ENCODE measurements around the gene PLSCR4.
"Not testable (repeated sequence)": the region's sequence is repeated elsewhere in the genome, so short reads cannot be mapped to it uniquely, and the experiment has no call there.

Gene PLSCR4

GRCh38 chr3:146250449-146251382 lies at the start of gene PLSCR4:
PLSCR4 (minus strand) TSS chr3:146251105; CDS start chr3:146222071, 29,034 bp downstream.
- no peaks in the 10 kb centered on the region for H3K27me3 ChIP-seq (ENCODE audit: insufficient read depth, low read length)
- peak within 1 kb of the TSS; percentile 99 for H2AFZ ChIP-seq (ENCODE audit: low read length, unreplicated experiment)
- H3K4me1 ChIP-seq (ENCODE audit: control insufficient read depth, insufficient read depth, low read length, unreplicated experiment), result peaks cover 35% of the 10 kb centered on the region
- peak within 1 kb of the TSS; percentile 78 for H3K27ac ChIP-seq (ENCODE audit: low read depth, low read length)
- H3K79me2 ChIP-seq (ENCODE audit: control insufficient read depth, insufficient read depth, low read length, unreplicated experiment), result peaks cover 25% of the 10 kb centered on the region
- no peaks in the 10 kb centered on the region for H3K36me3 ChIP-seq (ENCODE audit: insufficient read depth, low read length)
- peak within 1 kb of the TSS; percentile 79 for H3K4me3 ChIP-seq (ENCODE audit: low read depth, low read length)

- H3K79me2 ChIP-seq (ENCODE audit: control insufficient read depth, insufficient read depth, low read length, unreplicated experiment); H3K36me3 ChIP-seq (ENCODE audit: insufficient read depth, low read length); H3K27ac ChIP-seq (ENCODE audit: low read depth, low read length); H3K27me3 ChIP-seq (ENCODE audit: insufficient read depth, low read length); H2AFZ ChIP-seq (ENCODE audit: low read length, unreplicated experiment); H3K4me1 ChIP-seq (ENCODE audit: control insufficient read depth, insufficient read depth, low read length, unreplicated experiment); H3K4me3 ChIP-seq (ENCODE audit: low read depth, low read length): not testable (repeated sequence)
Measured at GRCh38 chr3:146293401-146293800, 42.5 kb upstream of the PLSCR4 start.

- Histone ChIP-seq H3K27me3 (ENCODE audit: insufficient read depth, low read length) (no peaks in the 10 kb centered on the region), H3K4me1 (ENCODE audit: control insufficient read depth, insufficient read depth, low read length, unreplicated experiment) (no peaks in the 10 kb centered on the region), H2AFZ (ENCODE audit: low read length, unreplicated experiment) (no peak overlapping the region), H3K36me3 (ENCODE audit: insufficient read depth, low read length) (no peaks in the 10 kb centered on the region), H3K79me2 (ENCODE audit: control insufficient read depth, insufficient read depth, low read length, unreplicated experiment) (no peaks in the 10 kb centered on the region), H3K27ac (ENCODE audit: low read depth, low read length) (no peak overlapping the region), H3K4me3 (ENCODE audit: low read depth, low read length) (no peak overlapping the region)
Measured at GRCh38 chr3:146283781-146284445, 33.0 kb upstream of the PLSCR4 start.

GRCh38 chr3:146280864-146281263 lies 30.0 kb upstream of the PLSCR4 start:
- Histone ChIP-seq H3K4me1 (ENCODE audit: control insufficient read depth, insufficient read depth, low read length, unreplicated experiment) (peaks cover 11% of the 10 kb centered on the region), H3K36me3 (ENCODE audit: insufficient read depth, low read length) (no peaks in the 10 kb centered on the region), H3K27ac (ENCODE audit: low read depth, low read length) (no peak overlapping the region), H3K27me3 (ENCODE audit: insufficient read depth, low read length) (no peaks in the 10 kb centered on the region), H2AFZ (ENCODE audit: low read length, unreplicated experiment) (no peak overlapping the region), H3K4me3 (ENCODE audit: low read depth, low read length) (no peak overlapping the region), H3K79me2 (ENCODE audit: control insufficient read depth, insufficient read depth, low read length, unreplicated experiment) (no peaks in the 10 kb centered on the region)

GRCh38 chr3:146279951-146280350 lies 29.0 kb upstream of the PLSCR4 start:
- Histone ChIP-seq H3K27me3 (ENCODE audit: insufficient read depth, low read length) (no peaks in the 10 kb centered on the region), H3K79me2 (ENCODE audit: control insufficient read depth, insufficient read depth, low read length, unreplicated experiment) (no peaks in the 10 kb centered on the region), H3K27ac (ENCODE audit: low read depth, low read length) (no peak overlapping the region), H3K36me3 (ENCODE audit: insufficient read depth, low read length) (no peaks in the 10 kb centered on the region), H2AFZ (ENCODE audit: low read length, unreplicated experiment) (peak overlapping the region; percentile 17), H3K4me3 (ENCODE audit: low read depth, low read length) (no peak overlapping the region), H3K4me1 (ENCODE audit: control insufficient read depth, insufficient read depth, low read length, unreplicated experiment) (peaks cover 17% of the 10 kb centered on the region)

GRCh38 chr3:146279013-146279412 lies 28.1 kb upstream of the PLSCR4 start:
- Histone ChIP-seq H3K4me1 (ENCODE audit: control insufficient read depth, insufficient read depth, low read length, unreplicated experiment) (peaks cover 25% of the 10 kb centered on the region), H3K79me2 (ENCODE audit: control insufficient read depth, insufficient read depth, low read length, unreplicated experiment) (no peaks in the 10 kb centered on the region), H2AFZ (ENCODE audit: low read length, unreplicated experiment) (no peak overlapping the region), H3K27me3 (ENCODE audit: insufficient read depth, low read length) (no peaks in the 10 kb centered on the region), H3K27ac (ENCODE audit: low read depth, low read length) (no peak overlapping the region), H3K4me3 (ENCODE audit: low read depth, low read length) (no peak overlapping the region), H3K36me3 (ENCODE audit: insufficient read depth, low read length) (no peaks in the 10 kb centered on the region)

GRCh38 chr3:146277953-146278631 lies 27.2 kb upstream of the PLSCR4 start:
- Histone ChIP-seq H3K79me2 (ENCODE audit: control insufficient read depth, insufficient read depth, low read length, unreplicated experiment) (no peaks in the 10 kb centered on the region), H3K36me3 (ENCODE audit: insufficient read depth, low read length) (no peaks in the 10 kb centered on the region), H3K27ac (ENCODE audit: low read depth, low read length) (peak overlapping the region; percentile 84)

GRCh38 chr3:146275476-146275875 lies 24.6 kb upstream of the PLSCR4 start:
- H3K4me1 ChIP-seq (ENCODE audit: control insufficient read depth, insufficient read depth, low read length, unreplicated experiment), result peaks cover 25% of the 10 kb centered on the region
- H2AFZ ChIP-seq (ENCODE audit: low read length, unreplicated experiment), result no peak overlapping the region
- peak overlapping the region; percentile 76 for H3K27ac ChIP-seq (ENCODE audit: low read depth, low read length)
- H3K4me3 ChIP-seq (ENCODE audit: low read depth, low read length), result no peak overlapping the region
- no peaks in the 10 kb centered on the region for H3K27me3 ChIP-seq (ENCODE audit: insufficient read depth, low read length)
- H3K36me3 ChIP-seq (ENCODE audit: insufficient read depth, low read length), result no peaks in the 10 kb centered on the region
- no peaks in the 10 kb centered on the region for H3K79me2 ChIP-seq (ENCODE audit: control insufficient read depth, insufficient read depth, low read length, unreplicated experiment)

More at GRCh38 chr3:146277953-146278631, 27.2 kb upstream of the PLSCR4 start:
- H3K4me3 ChIP-seq (ENCODE audit: low read depth, low read length), result no peak overlapping the region
- no peak overlapping the region for H2AFZ ChIP-seq (ENCODE audit: low read length, unreplicated experiment)
- peaks cover 25% of the 10 kb centered on the region for H3K4me1 ChIP-seq (ENCODE audit: control insufficient read depth, insufficient read depth, low read length, unreplicated experiment)
- no peaks in the 10 kb centered on the region for H3K27me3 ChIP-seq (ENCODE audit: insufficient read depth, low read length)

GRCh38 chr3:146274833-146275232 lies 23.9 kb upstream of the PLSCR4 start:
- no peak overlapping the region for H3K4me3 ChIP-seq (ENCODE audit: low read depth, low read length)
- no peaks in the 10 kb centered on the region for H3K36me3 ChIP-seq (ENCODE audit: insufficient read depth, low read length)
- no peaks in the 10 kb centered on the region for H3K27me3 ChIP-seq (ENCODE audit: insufficient read depth, low read length)
- H2AFZ ChIP-seq (ENCODE audit: low read length, unreplicated experiment), result peak overlapping the region; percentile 49
- H3K27ac ChIP-seq (ENCODE audit: low read depth, low read length), result peak overlapping the region; percentile 76
- peaks cover 25% of the 10 kb centered on the region for H3K4me1 ChIP-seq (ENCODE audit: control insufficient read depth, insufficient read depth, low read length, unreplicated experiment)
- no peaks in the 10 kb centered on the region for H3K79me2 ChIP-seq (ENCODE audit: control insufficient read depth, insufficient read depth, low read length, unreplicated experiment)

GRCh38 chr3:146273721-146274407 lies 23.0 kb upstream of the PLSCR4 start:
- H2AFZ ChIP-seq (ENCODE audit: low read length, unreplicated experiment), result no peak overlapping the region
- peak overlapping the region; percentile 76 for H3K27ac ChIP-seq (ENCODE audit: low read depth, low read length)

More at GRCh38 chr3:146273721-146274407, 23.0 kb upstream of the PLSCR4 start:
- Histone ChIP-seq H3K79me2 (ENCODE audit: control insufficient read depth, insufficient read depth, low read length, unreplicated experiment) (no peaks in the 10 kb centered on the region), H3K4me3 (ENCODE audit: low read depth, low read length) (no peak overlapping the region), H3K36me3 (ENCODE audit: insufficient read depth, low read length) (no peaks in the 10 kb centered on the region), H3K4me1 (ENCODE audit: control insufficient read depth, insufficient read depth, low read length, unreplicated experiment) (peaks cover 25% of the 10 kb centered on the region), H3K27me3 (ENCODE audit: insufficient read depth, low read length) (no peaks in the 10 kb centered on the region)

All from ACC112 (cell line).